Sigmoid colon (tissue), 7 donors: ENCODE measurements around the gene STK32A. TPM values are rescaled to one million over a fixed set of nuclear protein-coding genes. Genes with fewer than 3 reads are reported as not detected.

Source experiments
- DNase-seq: peaks from one replicate; pipeline ENCODE4 v3.0.0-alpha.2; 2019
- H3K27ac ChIP-seq, 4 donors: fragments of 200-600 bp; sonication (generic); one replicate each; pipeline ENCODE4 v1.5.1; 2016 to 2019; ENCODE audit warnings: mild to moderate bottlenecking in 1 of 4
- H3K27me3 ChIP-seq, 3 donors: fragments of 200-600 bp; sonication (generic); one replicate each; pipeline ENCODE4 v1.5.1; 2019; ENCODE audit warnings: mild to moderate bottlenecking in 1 of 3
- H3K36me3 ChIP-seq, 4 donors: fragments of 200-600 bp; sonication (generic); one replicate each; pipeline ENCODE4 v1.5.1; 2016 to 2019
- H3K4me1 ChIP-seq, 4 donors: fragments of 200-600 bp; sonication (generic); one replicate each; pipeline ENCODE4 v1.5.1; 2017 to 2019
- H3K4me3 ChIP-seq, 4 donors: fragments of 200-600 bp; sonication (generic); one replicate each; pipeline ENCODE4 v1.5.1; 2017 to 2019; ENCODE audit warnings: mild to moderate bottlenecking in 2 of 4, moderate library complexity in 1 of 4
- H3K9me3 ChIP-seq, 4 donors: fragments of 200-600 bp in 3 of 4; sonication (generic) in 3 of 4; one replicate each; pipeline versions ENCODE4 v1.5.1 to v1.6.1; 2013 to 2019
- EP300 ChIP-seq, 4 donors: sonication (generic); formaldehyde crosslinking; IDR thresholded peaks; one replicate each; pipeline ENCODE4 v1.6.1; 2017; ENCODE audit warnings: antibody characterized with exemption in 4 of 4
- POLR2A ChIP-seq, 2 donors: fragments of 450-650 bp; IDR thresholded peaks; one replicate each; pipeline ENCODE4 v1.6.1; 2016; ENCODE audit warnings: antibody characterized with exemption in 2 of 2, mild to moderate bottlenecking in 2 of 2, moderate library complexity in 2 of 2
- POLR2AphosphoS5 ChIP-seq, 4 donors: sonication (generic); formaldehyde crosslinking; IDR thresholded peaks; one replicate each; pipeline ENCODE4 v1.6.1; 2017; ENCODE audit warnings: antibody characterized with exemption in 4 of 4
- WGBS, 2 donors: extraction: QIAGEN DNeasy Blood & Tissue Kit; methylation state at CpG; one replicate each; pipeline ENCODE4 v1.1.7; 2013; 5-methylcytosine and 5-hydroxymethylcytosine counted together
- intact Hi-C: fragments of 100-400 bp; cut with DNase I; formaldehyde crosslinking; loops from one replicate; pipeline ENCODE4 v1.15.1; 2023
- polyA plus RNA-seq, 3 donors: library from polyadenylated mRNA; stranded (reverse); fragments of 200-250 nt; gene quantifications; one replicate each; pipeline ENCODE4 v1.2.3, GENCODE V29; 2013
- total RNA-seq, 4 donors: library from RNA; depleted of rRNA; stranded (reverse); fragments of >200 nt; gene quantifications; one replicate each; pipeline ENCODE4 v1.1.0, GENCODE V29; 2016
- TF ChIP-seq, protein P1 (sequence below), 4 experiments: fragments of 450-650 bp in 3 of 4; fragments of 200-600 bp in 1 of 4; IDR thresholded peaks; one replicate each; pipeline ENCODE4 v1.5.1; 2016 to 2019; ENCODE audit warnings: antibody characterized with exemption in 4 of 4, mild to moderate bottlenecking in 3 of 4, moderate library complexity in 2 of 4
- donor health status: healthy with polysubstance abuse.
- donor health status: Bipolar disorder and iron deficiency.
- donor health status: healthy.

STK32A gene
- total and polyA plus RNA-seq, 7 donors = under 0.01 to 9.1 (median 4.5) TPM; not detected in 1

DNA sequence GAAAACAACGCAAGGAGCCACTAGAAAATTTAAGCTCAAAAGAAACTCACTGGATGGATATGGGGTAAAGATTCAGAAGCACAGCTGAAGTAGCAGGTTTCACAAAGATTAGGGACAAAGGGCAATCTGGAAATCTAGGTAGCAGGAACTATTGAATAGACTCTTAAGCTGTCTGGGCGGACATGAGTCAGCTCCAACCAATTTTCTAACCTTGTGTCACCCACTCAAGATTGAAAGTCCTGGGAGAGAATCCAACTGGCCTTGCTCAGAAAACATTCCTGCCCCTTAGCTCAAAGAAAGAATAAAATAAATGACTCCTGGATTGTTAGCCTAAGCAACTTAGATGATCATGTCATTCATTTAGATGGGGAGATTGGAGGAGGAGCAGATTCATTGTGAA, 69.2 kb downstream of the STK32A start:
- Histone ChIP-seq H3K27ac (no peak overlapping the region), H3K27me3 (no peaks in the 10 kb centered on the region), H3K9me3 (no peaks in the 10 kb centered on the region), H3K4me3 (no peak overlapping the region), H3K36me3 (no peaks in the 10 kb centered on the region), H3K4me1 (no peaks in the 10 kb centered on the region)
- 76 to 84% methylated on average over 2 of the region's 2 CpGs for WGBS, 2 donors
- intact Hi-C loops = no loop called here
- DNase-seq = no peak
- TF ChIP-seq POLR2AphosphoS5 (IDR thresholded peaks at IDR 0.05) (no peak), EP300 (IDR thresholded peaks at IDR 0.05) (no peak), POLR2A (IDR thresholded peaks at IDR 0.05) (no peak)
- TF ChIP-seq, protein P1, sequence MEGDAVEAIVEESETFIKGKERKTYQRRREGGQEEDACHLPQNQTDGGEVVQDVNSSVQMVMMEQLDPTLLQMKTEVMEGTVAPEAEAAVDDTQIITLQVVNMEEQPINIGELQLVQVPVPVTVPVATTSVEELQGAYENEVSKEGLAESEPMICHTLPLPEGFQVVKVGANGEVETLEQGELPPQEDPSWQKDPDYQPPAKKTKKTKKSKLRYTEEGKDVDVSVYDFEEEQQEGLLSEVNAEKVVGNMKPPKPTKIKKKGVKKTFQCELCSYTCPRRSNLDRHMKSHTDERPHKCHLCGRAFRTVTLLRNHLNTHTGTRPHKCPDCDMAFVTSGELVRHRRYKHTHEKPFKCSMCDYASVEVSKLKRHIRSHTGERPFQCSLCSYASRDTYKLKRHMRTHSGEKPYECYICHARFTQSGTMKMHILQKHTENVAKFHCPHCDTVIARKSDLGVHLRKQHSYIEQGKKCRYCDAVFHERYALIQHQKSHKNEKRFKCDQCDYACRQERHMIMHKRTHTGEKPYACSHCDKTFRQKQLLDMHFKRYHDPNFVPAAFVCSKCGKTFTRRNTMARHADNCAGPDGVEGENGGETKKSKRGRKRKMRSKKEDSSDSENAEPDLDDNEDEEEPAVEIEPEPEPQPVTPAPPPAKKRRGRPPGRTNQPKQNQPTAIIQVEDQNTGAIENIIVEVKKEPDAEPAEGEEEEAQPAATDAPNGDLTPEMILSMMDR (IDR thresholded peaks at IDR 0.05) = no peak

DNA sequence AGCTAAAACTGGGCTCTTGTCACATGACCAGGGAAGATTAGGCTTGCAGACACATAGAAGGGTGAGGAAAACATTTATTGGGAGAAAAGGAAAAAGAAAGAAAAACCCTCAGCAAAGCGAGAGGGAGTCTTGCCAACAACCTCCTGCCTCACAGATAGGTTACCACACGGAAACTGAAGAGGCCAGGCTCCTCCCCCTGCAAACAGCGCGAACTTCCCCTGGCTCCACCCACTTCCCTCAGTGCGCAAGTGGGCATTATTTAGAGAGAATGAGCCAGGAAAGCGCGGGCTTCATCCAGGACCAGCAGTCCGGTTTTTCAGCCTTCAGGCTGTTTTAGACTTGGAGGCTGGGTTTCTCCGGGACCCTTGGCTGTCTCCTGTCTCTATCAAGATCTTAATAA, 70.3 kb downstream of the STK32A start:
- no peaks in the 10 kb centered on the region for H3K9me3 ChIP-seq
- 88 to 93% methylated on average over 9 of the region's 9 CpGs for WGBS, 2 donors
- no peaks in the 10 kb centered on the region for H3K27me3 ChIP-seq
- no peaks in the 10 kb centered on the region for H3K4me1 ChIP-seq
- H3K36me3 ChIP-seq = no peaks in the 10 kb centered on the region
- H3K27ac ChIP-seq = no peak overlapping the region
- DNase-seq = no peak
- H3K4me3 ChIP-seq = no peak overlapping the region
- TF ChIP-seq, protein P1 (IDR thresholded peaks at IDR 0.05) = no peak
- no peak for TF ChIP-seq POLR2A (IDR thresholded peaks at IDR 0.05)
- TF ChIP-seq EP300 (IDR thresholded peaks at IDR 0.05) = no peak
- TF ChIP-seq POLR2AphosphoS5 (IDR thresholded peaks at IDR 0.05) = no peak
- intact Hi-C loops = no loop called here

DNA sequence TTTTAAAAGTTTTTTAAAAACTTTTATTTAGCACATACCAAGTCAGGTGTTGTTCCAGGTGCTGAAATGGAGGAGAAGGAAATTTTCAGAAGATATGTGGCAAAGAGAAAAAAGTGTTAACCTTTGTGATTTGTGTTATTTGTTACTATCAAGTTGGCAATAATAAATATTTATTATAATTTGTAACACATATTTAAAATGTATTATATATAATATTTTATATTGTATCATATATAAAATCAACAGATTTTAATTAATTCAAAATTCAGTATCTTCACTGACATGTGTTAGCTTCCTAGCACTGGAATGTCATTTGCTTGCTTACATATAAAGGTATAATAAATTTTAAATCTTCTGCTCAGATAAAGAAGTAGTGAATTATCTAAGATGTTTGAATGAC, 71.5 kb downstream of the STK32A start:
- Histone ChIP-seq H3K27me3 (no peaks in the 10 kb centered on the region), H3K4me1 (no peaks in the 10 kb centered on the region), H3K9me3 (no peaks in the 10 kb centered on the region), H3K36me3 (no peaks in the 10 kb centered on the region), H3K27ac (no peak overlapping the region), H3K4me3 (no peak overlapping the region)
- intact Hi-C loops = no loop called here
- no peak for DNase-seq
- TF ChIP-seq EP300 (IDR thresholded peaks at IDR 0.05) (no peak), POLR2AphosphoS5 (IDR thresholded peaks at IDR 0.05) (no peak), POLR2A (IDR thresholded peaks at IDR 0.05) (no peak)
- TF ChIP-seq, protein P1 (IDR thresholded peaks at IDR 0.05) = no peak

DNA sequence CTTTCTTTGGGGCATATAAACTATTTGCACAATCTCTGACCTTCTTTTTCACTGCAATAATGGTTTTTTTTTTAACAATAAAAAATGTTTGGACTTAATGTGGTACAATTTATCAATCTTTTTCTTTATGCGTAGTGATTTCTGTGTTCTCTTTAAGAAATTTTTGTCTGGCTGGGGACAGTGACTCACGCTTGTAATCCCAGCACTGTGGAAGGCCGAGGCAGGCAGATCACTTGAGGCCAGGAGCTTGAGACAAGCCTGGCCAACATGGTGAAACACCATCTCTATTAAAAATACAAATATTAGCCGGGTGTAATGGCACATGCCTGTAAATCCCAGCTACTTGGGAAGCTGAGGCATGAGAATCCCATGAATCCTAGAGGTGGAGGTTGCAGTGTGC, 72.3 kb downstream of the STK32A start:
- Histone ChIP-seq H3K27ac (no peak overlapping the region), H3K4me3 (no peak overlapping the region), H3K27me3 (no peaks in the 10 kb centered on the region), H3K9me3 (no peaks in the 10 kb centered on the region), H3K36me3 (no peaks in the 10 kb centered on the region), H3K4me1 (no peaks in the 10 kb centered on the region)
- no peak for TF ChIP-seq EP300 (IDR thresholded peaks at IDR 0.05)
- no peak for TF ChIP-seq POLR2AphosphoS5 (IDR thresholded peaks at IDR 0.05)
- TF ChIP-seq, protein P1 (IDR thresholded peaks at IDR 0.05) = no peak
- no peak for TF ChIP-seq POLR2A (IDR thresholded peaks at IDR 0.05)
- 88 to 90% methylated on average over 4 of the region's 4 CpGs for WGBS, 2 donors
- intact Hi-C loops = no loop called here
- no peak for DNase-seq

GRCh38 chr5:147309621-147310020, 74.8 kb downstream of the STK32A start:
- Histone ChIP-seq H3K9me3 (no peaks in the 10 kb centered on the region), H3K27ac (no peak overlapping the region), H3K4me3 (no peak overlapping the region), H3K36me3 (no peaks in the 10 kb centered on the region), H3K4me1 (no peaks in the 10 kb centered on the region), H3K27me3 (no peaks in the 10 kb centered on the region)
- 63 to 78% methylated on average over 4 of the region's 4 CpGs for WGBS, 2 donors
- no peak for DNase-seq
- intact Hi-C loops = no loop called here
- TF ChIP-seq EP300 (IDR thresholded peaks at IDR 0.05) (no peak), POLR2AphosphoS5 (IDR thresholded peaks at IDR 0.05) (no peak), POLR2A (IDR thresholded peaks at IDR 0.05) (no peak)
- TF ChIP-seq, protein P1 (IDR thresholded peaks at IDR 0.05) = no peak
